GM19372 (cell line): ENCODE data around the gene RAI14.

Experiments
- ATAC-seq: cut with Tn5 transposase; IDR thresholded peaks from one replicate; pipeline ENCODE4 v1.9.1; 2021; ENCODE audit warnings: mild to moderate bottlenecking, low read depth, moderate library complexity; ENCODE audit not compliant: unreplicated experiment

The RAI14 gene

DNA sequence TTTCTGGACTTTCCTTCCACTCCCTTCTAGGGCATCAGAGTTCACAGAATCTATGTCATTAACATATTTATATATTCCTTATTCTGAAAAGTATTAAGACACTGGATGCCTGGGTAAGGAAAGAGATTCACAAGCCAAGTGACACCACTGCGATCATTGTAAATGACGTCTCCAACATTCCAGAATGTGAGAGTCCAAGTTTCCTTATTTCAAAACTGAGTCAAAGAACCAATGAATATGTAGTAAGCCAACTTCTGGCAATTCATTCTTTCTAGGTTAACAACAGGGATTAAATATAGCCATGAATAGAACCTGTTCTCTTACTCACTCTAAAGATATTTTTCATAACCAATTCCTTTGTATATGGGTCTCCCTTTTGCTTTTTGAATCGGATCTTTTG is 18.1 kb downstream of the RAI14 start:
- ATAC-seq = no peak

DNA sequence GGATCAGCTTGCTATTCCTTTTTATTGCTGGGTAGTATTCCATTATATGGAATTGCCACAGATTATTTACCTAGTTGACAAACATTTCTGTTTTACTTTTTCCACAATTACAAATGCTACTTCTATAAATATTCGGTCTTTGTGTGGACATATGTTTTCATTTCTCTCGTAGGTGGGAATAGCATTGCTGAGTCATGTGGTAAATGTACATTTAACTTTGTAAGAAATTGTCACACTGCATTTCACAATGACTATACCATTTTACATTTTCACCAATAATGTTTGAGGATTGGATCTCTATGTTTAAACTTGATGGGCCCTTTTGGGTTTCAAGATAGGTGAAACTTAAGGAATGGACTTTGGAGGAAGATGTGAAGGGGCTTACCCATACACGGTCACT is 19.7 kb downstream of the RAI14 start:
- ATAC-seq = no peak

DNA sequence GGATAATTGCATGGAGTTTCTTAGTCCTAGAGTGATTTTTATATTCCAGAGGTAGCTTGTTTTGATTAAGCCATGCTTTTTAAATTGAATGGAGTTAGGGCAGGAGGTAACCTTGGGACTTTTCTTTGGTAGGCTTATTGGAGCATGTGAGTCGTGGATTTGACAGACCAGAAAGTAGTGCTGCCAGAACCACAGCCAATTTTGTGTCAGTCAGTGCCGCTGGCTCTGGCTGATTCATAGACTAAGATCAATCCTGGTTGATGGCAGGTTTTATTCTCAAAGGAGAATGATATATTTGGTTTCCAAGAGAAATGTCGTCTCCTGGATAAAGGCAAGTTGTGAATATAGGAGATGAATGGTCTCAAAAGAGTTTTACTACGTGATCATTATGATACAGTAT is 20.3 kb downstream of the RAI14 start:
- no peak for ATAC-seq

DNA sequence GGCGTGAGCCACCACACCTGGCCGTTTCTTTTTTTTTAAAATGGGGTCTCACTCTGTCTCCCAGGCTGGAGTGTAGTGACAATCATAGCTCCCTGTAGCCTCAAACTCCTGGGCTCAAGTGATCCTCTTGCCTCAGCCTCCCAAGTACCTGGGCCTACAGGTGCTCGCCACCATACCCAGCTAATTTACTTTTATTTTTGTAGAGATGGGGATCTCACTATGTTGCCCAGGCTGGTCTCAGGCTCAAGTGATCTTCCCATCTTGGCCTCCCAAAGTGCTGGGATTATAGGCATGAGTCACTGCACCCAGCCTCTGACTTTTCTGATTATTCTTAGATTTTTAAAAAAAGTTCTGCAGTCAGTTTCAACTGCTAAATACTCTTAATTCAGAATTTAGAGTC is 21.3 kb downstream of the RAI14 start:
- ATAC-seq = no peak

DNA sequence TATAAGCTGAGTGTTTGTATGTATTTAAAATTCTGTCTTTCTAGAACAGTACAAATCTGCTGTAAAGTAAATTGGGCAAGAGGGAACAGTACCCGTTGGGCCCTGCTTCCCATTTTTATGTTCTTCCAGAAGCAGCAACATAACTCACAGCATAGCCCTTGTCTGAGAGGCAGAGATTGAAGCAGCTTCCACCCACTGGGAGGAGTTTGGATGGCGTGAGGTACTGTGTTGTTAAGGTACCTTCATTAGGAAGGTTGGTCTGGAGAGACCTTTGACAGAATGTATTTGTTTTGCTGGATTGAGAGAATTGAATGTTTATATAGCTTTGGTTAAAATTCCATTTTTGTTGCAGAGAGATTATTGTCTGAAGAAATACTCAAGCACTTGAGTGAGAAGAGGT is 24.8 kb downstream of the RAI14 start:
- no peak for ATAC-seq

DNA sequence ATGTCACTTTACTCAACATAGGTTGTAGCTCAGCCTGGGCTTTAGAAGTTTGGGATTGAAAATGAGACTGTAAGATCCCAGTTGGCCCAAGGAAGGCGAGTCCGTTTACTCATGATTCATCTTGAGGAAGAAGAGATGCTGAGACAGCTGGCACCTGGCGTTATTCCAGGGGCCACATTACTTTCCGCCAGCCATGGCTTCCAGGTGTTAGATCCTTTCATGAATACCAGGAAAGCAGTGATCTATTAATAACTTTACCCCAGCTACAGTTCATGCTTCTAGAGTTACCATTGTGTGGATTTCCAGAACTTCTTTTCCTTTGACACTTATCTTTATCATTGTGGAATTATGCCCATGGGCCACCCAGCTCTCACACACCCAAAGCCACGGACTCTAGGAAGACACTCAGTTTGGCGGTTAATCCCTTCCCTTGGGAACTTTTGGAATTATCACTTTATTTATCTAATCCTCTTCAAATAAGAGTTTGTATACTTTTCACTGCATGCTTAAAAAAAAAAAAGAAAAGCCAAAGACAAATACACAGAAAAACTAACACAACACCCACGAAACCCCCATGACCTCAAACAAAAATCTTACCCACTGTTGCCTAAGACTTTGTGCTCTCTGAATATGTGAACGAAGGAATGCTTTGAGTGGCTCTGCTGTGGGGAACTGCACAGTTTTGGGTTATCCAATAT is 26.9 kb downstream of the RAI14 start:
- ATAC-seq = no peak

DNA sequence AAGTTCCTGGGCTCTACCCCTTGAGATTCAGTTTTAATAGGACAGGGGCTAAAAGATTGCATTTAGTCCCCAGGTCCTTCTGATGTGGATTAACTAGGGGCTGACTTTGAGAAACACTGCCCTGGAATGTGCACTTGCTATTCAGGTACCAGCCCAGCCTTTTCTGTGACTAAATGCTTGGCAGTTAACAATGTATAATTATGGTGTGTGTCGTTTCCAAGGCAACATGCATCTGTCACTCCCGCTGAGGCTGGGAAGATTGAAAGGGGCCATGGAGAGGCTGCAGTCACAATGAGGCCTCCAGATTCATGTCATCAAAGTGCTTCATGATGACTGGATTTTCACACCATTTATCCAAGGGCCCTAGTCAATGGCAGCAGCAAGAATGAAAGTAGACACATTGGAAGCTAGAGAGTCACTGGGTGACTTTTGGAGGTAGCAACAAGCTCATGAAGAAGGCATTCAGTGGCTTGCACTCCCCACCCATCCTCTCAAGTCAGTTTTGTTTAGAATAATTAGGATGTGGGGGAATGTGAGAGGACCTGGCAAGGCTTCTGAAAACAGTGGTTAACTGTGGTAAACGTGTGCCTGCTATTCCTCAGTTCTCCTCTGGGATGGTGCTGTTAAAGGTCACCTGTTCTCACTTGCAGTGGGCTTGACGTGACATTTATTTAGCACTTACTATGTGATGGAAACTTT is 28.3 kb downstream of the RAI14 start:
- ATAC-seq = no peak

DNA sequence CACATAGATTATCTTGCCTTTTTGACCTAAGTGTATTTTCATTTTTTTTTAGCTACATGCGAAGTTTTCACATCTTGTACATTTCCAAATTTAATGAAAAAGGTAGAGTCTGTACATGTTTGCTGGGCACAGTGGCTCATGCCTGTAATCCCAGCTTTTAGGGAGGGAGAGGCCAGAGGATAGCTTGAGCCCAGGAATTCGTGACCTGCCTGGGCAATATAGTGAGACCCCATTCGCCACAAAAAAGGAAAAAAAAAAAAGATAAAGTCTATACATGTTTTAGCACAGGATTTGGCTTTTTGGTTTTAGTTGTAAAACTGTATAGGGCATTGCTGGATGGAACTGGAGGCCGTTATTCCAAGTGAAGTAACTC is 28.8 kb downstream of the RAI14 start:
- ATAC-seq = no peak

DNA sequence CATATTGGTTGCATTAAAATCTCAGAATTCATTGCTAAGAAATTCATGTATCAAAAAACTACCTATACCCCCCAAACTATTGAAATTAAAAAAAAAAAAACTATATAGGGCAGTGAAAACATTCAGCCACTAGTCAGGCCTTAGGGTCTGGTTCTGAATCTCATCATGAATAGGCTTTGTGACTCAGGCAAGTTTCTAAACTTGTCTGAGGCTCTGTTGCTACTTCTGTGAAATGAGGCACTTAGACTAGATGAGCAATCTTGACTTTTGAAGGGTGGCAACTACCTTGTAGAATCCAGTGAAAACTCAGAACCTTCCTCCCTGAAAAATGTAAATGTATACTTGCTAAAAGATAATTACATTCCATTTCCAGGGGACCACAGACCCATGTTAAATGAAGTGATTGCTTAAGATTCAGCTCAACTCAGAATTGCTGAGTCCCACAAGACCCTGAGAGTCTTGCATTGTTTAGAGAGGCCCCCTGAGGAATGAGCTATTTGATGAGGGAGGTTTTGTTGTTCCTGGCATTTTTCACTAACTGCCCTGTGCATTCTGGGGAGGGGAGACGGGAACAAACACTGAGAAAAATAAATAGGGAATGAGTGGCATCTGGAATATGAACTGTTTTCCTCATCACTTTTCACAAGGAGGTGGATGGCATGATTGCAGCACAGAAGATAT is 29.5 kb downstream of the RAI14 start:
- ATAC-seq = no peak

DNA sequence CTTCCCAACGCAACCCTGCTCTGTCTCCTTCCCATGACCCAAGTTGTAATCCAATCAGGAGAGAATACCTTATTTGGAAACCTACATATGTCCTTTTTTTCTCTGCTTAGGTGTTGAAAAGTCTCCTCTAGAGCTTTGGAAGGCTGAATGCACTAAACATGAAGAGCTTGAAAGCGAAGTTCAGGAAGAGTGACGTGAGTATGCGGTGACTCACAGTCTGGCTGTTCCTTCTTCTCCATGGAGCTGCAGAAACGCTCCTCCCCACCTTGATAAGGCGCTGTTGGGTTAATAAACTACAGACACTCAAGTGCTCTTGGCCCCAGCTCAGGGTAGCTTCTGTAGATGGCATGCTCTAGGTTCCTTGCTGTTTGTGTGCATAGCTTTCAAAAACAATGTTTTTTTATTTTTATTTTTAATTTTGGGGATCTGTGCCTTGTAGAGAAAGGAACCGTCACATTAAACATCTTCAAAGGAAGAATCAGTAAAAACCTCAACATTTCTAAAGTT is 30.7 kb downstream of the RAI14 start:
- no peak for ATAC-seq

DNA sequence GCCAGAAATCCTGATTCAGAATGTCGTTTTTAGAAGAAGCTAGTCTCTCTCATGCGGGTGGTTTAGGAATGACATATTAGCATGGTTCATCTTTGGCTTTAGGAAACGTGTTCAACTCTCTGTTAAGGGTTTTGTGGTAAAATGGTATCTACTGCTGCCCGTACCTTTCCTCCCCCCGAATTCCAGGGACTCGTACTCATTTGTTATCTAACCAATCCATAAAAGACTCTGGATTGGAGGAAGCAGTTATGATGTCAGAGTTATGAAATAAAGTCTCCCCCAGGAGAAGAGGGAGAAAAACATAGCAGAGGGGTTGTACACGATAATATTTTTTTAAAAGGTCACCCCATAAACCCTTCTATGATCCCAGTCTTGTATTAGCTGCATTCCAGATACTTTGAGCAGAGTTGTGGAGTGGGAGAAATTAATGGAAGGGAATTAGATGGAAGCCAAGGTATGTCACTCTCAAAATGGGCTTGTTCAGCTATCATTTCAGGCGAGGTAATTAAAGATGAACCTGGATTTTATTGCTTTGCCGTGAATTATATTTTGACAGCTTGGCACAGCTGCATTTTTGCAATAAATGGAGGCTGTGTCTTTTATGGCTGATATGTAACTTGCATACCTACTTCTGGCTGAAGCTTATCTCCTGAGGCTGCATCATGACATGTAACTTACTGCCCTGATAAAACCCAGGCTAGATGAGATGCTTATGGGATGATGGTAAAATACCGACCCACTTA is 31.3 kb downstream of the RAI14 start:
- ATAC-seq = no peak

DNA sequence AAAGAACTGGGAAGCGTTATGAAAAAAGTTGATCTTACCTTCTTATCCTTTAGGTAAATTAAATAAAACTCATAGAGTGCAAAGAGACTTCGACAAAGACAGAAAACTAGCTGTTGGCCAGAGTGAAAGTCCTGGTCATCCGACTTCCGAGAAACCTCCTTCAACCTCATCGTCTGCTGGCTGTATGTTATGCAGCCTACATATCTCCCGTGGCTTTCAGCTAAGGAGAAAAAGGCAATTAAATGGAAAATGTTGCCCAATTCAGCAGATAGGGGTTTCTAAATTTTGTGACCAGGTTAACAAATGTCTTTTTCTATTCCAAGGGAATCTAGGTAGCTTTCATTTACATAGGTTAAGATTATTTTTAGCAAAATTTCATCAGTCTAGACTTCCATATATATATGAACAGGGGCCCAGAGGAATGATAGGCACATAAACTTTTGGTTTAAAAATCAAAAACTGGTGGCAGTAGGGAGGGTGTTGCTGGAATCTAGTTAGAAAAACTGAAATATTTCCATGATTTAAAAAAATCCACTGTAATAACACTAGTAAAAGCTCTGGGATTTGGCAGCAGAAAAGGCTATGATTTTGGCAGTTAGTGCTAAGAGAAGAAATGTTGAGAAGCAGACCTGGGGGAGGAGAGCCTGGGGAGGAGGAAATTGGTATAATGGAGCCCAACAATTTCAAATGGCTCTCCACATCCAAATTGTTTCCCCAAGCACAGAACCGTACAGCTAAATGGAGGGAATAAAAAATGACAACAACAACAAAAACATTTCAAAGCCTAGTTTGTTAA is 32.1 kb downstream of the RAI14 start:
- ATAC-seq = no peak

DNA sequence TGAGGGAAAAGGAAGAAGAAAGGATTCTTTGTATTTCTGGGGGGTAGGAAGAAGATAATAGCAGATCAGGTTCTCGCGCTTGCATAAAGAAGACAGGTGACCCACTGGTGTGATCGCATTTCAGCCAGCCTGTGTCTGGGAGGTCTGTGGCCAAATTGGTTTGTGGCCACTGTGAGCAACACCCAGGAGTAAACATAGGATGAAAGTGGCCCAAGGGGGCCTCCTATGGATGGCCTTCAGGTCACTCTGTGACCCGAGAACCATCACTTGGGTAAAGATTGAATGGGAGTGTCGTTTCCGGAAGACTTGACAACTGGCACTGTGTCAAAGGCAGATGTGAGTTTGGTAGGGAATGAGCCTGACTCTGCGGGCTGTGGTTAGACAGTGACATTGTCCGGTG is 34.2 kb downstream of the RAI14 start:
- ATAC-seq = no peak

DNA sequence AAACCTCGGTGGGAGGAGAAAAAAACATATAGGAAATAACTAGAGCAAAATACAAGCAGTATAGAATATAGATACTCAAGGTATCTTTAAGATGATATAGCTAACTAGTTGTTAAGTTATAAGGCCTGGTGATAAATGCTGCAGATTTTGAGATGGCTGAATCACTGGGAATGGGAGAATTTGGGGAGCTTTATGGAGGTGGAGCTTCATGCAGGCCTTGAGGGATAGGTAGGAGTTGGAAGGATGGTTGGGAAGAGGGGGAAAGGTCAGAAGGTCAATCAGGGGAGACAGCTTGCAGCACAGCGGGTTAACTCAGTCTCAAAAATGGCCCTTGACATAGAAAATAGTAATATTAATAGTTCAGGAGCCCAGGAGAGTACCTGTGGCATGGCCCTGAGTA is 34.8 kb downstream of the RAI14 start:
- no peak for ATAC-seq

DNA sequence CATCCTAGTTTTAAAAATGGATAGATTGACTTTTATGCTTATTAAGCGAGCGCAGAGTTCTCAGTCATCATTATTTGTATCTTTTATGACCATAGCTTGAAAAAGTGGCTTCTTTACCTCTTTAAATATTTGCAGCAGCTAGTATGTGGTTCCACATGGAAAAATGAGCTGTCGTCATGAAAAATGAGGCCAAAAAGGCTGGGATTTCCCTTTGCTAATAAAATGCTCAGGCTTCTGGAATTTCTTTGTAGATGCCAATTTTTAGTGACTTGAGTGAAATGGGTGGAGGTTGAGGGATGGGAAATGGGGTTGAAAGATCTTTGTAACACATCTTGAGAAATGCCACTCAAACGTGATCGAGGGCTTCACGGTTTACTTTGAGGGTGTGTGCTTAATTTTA is 35.2 kb downstream of the RAI14 start:
- ATAC-seq = no peak

DNA sequence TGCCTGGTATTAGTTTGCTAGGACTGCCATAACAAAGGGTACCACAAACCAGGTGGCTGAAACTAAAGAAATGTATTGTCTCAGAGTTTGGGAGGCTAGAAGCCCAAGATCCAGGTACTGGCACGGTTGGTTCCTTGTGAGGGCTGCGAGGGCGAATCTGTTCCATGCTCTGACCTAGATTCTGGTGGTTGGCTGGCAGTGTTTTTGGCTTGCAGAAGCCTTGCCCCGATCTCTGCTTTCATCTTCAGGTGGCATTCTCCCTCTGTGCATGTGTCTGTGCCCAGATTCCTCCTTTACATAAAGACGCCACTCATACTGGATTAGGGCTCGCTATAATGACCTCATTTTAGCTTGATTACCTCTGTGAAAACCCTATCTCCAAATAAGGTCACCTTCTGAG is 36.7 kb downstream of the RAI14 start:
- no peak for ATAC-seq

DNA sequence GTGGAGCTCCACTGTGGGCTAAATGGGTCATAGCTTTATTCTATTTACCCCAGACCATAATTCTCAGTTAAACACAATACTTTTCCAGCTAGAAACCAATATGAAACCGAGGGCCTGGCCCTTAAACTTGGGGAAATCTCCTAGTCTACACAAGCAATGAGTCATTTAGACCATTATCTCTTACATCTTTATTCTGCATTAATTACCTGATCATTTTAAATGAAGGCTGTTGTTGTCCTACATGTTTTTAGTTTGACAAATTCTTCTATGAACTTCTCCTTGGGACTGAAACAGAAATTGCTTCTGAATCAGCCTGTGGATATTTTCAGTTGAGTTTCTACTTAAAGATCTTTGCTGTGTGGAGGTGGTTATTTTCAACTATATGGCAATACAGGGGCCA is 37.9 kb downstream of the RAI14 start:
- no peak for ATAC-seq

DNA sequence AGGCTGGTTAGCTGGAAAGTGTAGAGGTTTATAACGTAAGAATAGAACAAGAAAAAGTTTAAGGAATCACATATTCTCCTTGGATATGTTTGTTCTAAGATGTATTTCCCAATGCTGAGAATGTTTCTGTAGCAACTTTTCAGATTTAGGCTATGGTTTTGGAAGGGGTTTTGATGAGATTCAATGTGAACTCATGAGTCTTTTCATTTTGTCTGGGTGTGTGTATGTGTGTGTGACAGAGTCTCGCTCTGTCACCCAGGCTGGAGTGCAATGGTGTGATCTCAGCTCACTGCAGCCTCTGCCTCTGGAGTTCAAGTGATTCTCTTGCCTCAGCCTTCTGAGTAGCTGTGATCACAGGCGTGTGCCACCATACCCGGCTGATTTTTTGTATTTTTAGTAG is 38.6 kb downstream of the RAI14 start:
- ATAC-seq = no peak

DNA sequence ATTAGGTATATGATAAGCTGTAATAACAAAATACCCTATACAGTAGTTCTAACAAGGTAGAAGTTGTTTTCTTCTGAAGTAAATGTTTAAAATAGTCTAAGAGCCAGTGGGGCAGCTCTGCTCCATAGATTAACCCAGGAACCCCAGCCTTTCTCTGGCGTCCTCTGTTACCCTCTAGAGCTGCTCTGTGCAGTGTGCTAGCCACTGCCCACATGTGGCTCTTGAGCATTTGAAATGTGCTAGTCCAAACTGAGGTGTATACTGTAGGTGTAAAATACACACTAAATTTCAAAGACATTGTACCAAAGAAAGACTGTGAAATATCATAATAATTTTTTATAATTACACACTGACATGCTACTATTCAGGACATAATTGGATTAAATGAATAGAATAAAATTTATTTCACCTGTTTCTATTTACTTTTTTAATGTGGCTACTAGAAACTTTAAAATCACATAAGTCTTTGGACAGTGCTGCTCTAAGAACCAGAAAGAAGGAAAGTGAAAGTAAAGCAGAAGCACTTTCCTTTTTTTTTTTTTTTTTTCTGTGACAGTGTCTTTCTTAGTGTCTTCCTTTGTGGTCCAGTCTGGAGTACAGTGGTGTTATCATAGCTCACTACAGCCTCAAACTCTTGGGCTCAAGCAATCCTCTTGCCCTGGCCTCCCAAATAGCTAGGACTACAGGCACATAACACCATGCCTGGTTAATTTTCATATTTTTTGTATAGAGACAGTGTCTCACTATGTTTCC is 39.3 kb downstream of the RAI14 start:
- no peak for ATAC-seq
